Right cardiac atrium (tissue), 5 donors: ENCODE measurements around the gene NFKB2. TPM values are rescaled to one million over a fixed set of nuclear protein-coding genes. Genes with fewer than 3 reads are reported as not detected.

Source experiments
- microRNA-seq, 2 donors: library from miRNA; unstranded; fragments of <30 nt; microRNA quantifications; one replicate each; pipeline ENCODE4 v1.2.0, GENCODE V29; 2020 to 2021
- polyA plus RNA-seq: library from polyadenylated mRNA; stranded (reverse); fragments of 200-250 nt; gene quantifications from one replicate; pipeline ENCODE4 v1.2.3, GENCODE V29; 2013
- total RNA-seq, 4 donors: library from RNA; stranded (reverse); fragmentation: NEBNext Ultra II Directional; extraction: Animal tissue kit (Norgen Biotek cat#: 25700); gene quantifications; one replicate each; pipeline ENCODE4 v1.2.1, GENCODE V29; 2021
- donor health status: healthy with polysubstance abuse.
- donor health status: DM: no; HTN: yes; CAD: no.
- donor health status: DM: no; HTN: no; CAD: no.
- donor health status: DM: no; HTN: yes; CAD: no; lungs with severe emphysema.
- donor health status: DM: yes; HTN: yes; CAD: no.

NFKB2 gene
- total and polyA plus RNA-seq, 5 donors: 9.3 to 18.2 (median 14.2) TPM

Small RNAs within 50 kb of the gene (microRNA-seq; reads per million reads assigned to microRNA genes)
- gene MIR146B: 192 to 1,785 reads per million in 2 donors

Other genes starting within 250 kb of the NFKB2 start
- gene NOLC1, start 243.3 kb upstream of the NFKB2 start, total RNA-seq: 10 to 100 TPM; 28.8 to 38.0 (median 31.7) TPM
- gene NOLC1, start 243.3 kb upstream of the NFKB2 start, polyA plus RNA-seq: 18.4 TPM
- gene ELOVL3, start 169.4 kb upstream of the NFKB2 start, total RNA-seq: under 1 TPM; 0.17 to 0.56 (median 0.32) TPM
- 0.18 TPM for gene ELOVL3, start 169.4 kb upstream of the NFKB2 start, polyA plus RNA-seq
- gene PITX3, start 154.2 kb upstream of the NFKB2 start, total RNA-seq: under 1 TPM; 0.25 to 0.82 (median 0.29) TPM
- 0.52 TPM for gene PITX3, start 154.2 kb upstream of the NFKB2 start, polyA plus RNA-seq
- gene GBF1, start 150.2 kb upstream of the NFKB2 start, total RNA-seq: 10 to 100 TPM; 34.9 to 43.3 (median 36.9) TPM
- gene GBF1, start 150.2 kb upstream of the NFKB2 start, polyA plus RNA-seq: 17.2 TPM
- 1 to 10 TPM; 4.6 to 9.4 (median 6.6) TPM for gene PSD, start 23.1 kb downstream of the NFKB2 start, total RNA-seq
- gene PSD, start 23.1 kb downstream of the NFKB2 start, polyA plus RNA-seq: 5.7 TPM
- gene FBXL15, start 25.1 kb downstream of the NFKB2 start, total RNA-seq: 10 to 100 TPM; 14.0 to 15.6 (median 14.4) TPM
- gene FBXL15, start 25.1 kb downstream of the NFKB2 start, polyA plus RNA-seq: 14.4 TPM
- 10 to 100 TPM; 68.7 to 78.6 (median 71.6) TPM for gene CUEDC2, start 36.9 kb downstream of the NFKB2 start, total RNA-seq
- gene CUEDC2, start 36.9 kb downstream of the NFKB2 start, polyA plus RNA-seq: 94.6 TPM
- not detected for gene C10orf95, start 55.8 kb downstream of the NFKB2 start, total RNA-seq
- gene C10orf95, start 55.8 kb downstream of the NFKB2 start, polyA plus RNA-seq: 0.09 TPM
- gene ACTR1A, start 107.0 kb downstream of the NFKB2 start, total RNA-seq: 100 to 1,000 TPM; 100 to 108 (median 107) TPM
- 106 TPM for gene ACTR1A, start 107.0 kb downstream of the NFKB2 start, polyA plus RNA-seq
- gene SUFU, start 108.3 kb downstream of the NFKB2 start, total RNA-seq: 10 to 100 TPM in 3 of 4 donors, 1 to 10 TPM in 1; 7.7 to 11.8 (median 11.4) TPM
- 6.7 TPM for gene SUFU, start 108.3 kb downstream of the NFKB2 start, polyA plus RNA-seq
- gene TRIM8, start 248.8 kb downstream of the NFKB2 start, total RNA-seq: 100 to 1,000 TPM; 104 to 120 (median 109) TPM
- 71.4 TPM for gene TRIM8, start 248.8 kb downstream of the NFKB2 start, polyA plus RNA-seq